DOHH2 (cell line): ENCODE data around the gene KCNC4.

ENCODE experiments used
- H3F3A ChIP-seq: fragments of 200-600 bp; sonication (generic), shearing (Covaris generic); 2 replicates; pipeline ENCODE4 v1.6.0; 2016; ENCODE audit warnings: antibody characterized with exemption, mild to moderate bottlenecking; ENCODE audit not compliant: control insufficient read depth, insufficient read depth
- H3K27ac ChIP-seq: fragments of 200-600 bp; sonication (generic); 2 replicates; pipeline ENCODE4 v1.5.1; 2014; ENCODE audit warnings: low read depth, mild to moderate bottlenecking, low read length, moderate library complexity
- H3K27me3 ChIP-seq: fragments of 200-600 bp; sonication (generic); 2 replicates; pipeline ENCODE4 v1.6.1; 2014; ENCODE audit warnings: mild to moderate bottlenecking, low read length, mixed read lengths; ENCODE audit not compliant: control insufficient read depth
- H3K36me3 ChIP-seq: fragments of 200-600 bp; sonication (generic); 2 replicates; pipeline ENCODE4 v1.6.1; 2014; ENCODE audit warnings: mild to moderate bottlenecking, low read length, moderate library complexity, mixed read lengths; ENCODE audit not compliant: control insufficient read depth
- H3K4me1 ChIP-seq: fragments of 200-600 bp; sonication (generic); 2 replicates; pipeline ENCODE4 v1.6.1; 2014; ENCODE audit warnings: mild to moderate bottlenecking, low read length, mixed read lengths; ENCODE audit not compliant: control insufficient read depth
- H3K4me2 ChIP-seq: fragments of 200-600 bp; sonication (generic); 2 replicates; pipeline ENCODE4 v1.6.0; 2014; ENCODE audit warnings: mild to moderate bottlenecking, low read length, moderate library complexity
- H3K4me3 ChIP-seq: fragments of 200-600 bp; sonication (generic); 2 replicates; pipeline ENCODE4 v1.5.1; 2014; ENCODE audit warnings: mild to moderate bottlenecking, low read length, mixed read lengths
- H3K79me2 ChIP-seq: fragments of 200-600 bp; sonication (generic); 2 replicates; pipeline ENCODE4 v1.6.1; 2014; ENCODE audit warnings: mild to moderate bottlenecking, low read length, mixed read lengths; ENCODE audit not compliant: control insufficient read depth
- H3K9me2 ChIP-seq: fragments of 200-600 bp; sonication (generic); replicated peaks from 2 replicates; pipeline ENCODE4 v1.6.1; 2014; ENCODE audit warnings: mild to moderate bottlenecking, low read length, mixed read lengths; ENCODE audit not compliant: control insufficient read depth
- H3K9me3 ChIP-seq: fragments of 200-600 bp; sonication (generic); 2 replicates; pipeline ENCODE4 v1.6.1; 2014; ENCODE audit warnings: antibody characterized with exemption, low read length, mixed read lengths; ENCODE audit not compliant: control insufficient read depth, insufficient read depth
- H4K20me1 ChIP-seq: fragments of 200-600 bp; sonication (generic); 2 replicates; pipeline ENCODE4 v1.6.0; 2014; ENCODE audit warnings: low read depth, mild to moderate bottlenecking, antibody characterized with exemption, low read length, moderate library complexity; ENCODE audit not compliant: control insufficient read depth, insufficient read depth
- CTCF ChIP-seq: fragments of 200-600 bp; sonication (generic); IDR thresholded peaks from one replicate; pipeline ENCODE4 v1.5.1; 2014; ENCODE audit warnings: antibody characterized with exemption, mild to moderate bottlenecking, low read depth, low read length; ENCODE audit not compliant: poor library complexity, severe bottlenecking
- EZH2phosphoT487 ChIP-seq: fragments of 200-600 bp; sonication (generic); IDR thresholded peaks from 2 replicates; pipeline ENCODE4 v1.6.1; 2017; ENCODE audit warnings: borderline replicate concordance, mild to moderate bottlenecking, antibody characterized with exemption, low read length, moderate library complexity, mixed read lengths

KCNC4 gene

GRCh38 chr1:110249256-110249655 is 39.1 kb downstream of the KCNC4 start:
- H3K4me3 ChIP-seq, result no peak overlapping the region
- H3K9me2 ChIP-seq, result no peaks in the 10 kb centered on the region
- H3K27me3 ChIP-seq, result no peaks in the 10 kb centered on the region
- no peaks in the 10 kb centered on the region for H4K20me1 ChIP-seq
- no peaks in the 10 kb centered on the region for H3K36me3 ChIP-seq
- peaks cover 9% of the 10 kb centered on the region for H3K4me1 ChIP-seq
- no peaks in the 10 kb centered on the region for H3K79me2 ChIP-seq
- H3K27ac ChIP-seq, result no peak overlapping the region
- no peak for TF ChIP-seq EZH2phosphoT487
- TF ChIP-seq CTCF, result no peak
- no peak overlapping the region for H3K4me2 ChIP-seq
- no peaks in the 10 kb centered on the region for H3F3A ChIP-seq
- H3K9me3 ChIP-seq, result no peaks in the 10 kb centered on the region

DNA sequence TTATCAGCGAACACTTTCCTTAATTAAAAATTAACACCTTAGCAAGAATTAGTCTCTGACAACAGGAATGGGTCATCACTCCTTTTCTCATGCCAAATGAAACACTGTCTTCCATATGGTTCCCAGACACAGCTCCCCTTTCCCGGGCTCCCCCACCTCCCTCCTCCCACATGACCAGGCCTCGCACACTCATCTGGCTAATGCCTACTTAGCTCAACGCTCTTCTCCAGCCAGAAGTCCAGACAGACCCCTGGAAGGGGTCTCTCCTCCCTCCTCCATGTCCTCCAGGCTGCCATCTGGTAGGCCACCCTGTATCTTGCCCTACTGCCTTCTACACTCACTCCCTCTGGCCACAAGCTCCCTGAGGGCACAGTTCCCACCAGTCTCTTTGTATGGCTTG is 39.9 kb downstream of the KCNC4 start:
- Histone ChIP-seq H3F3A (no peaks in the 10 kb centered on the region), H3K9me2 (no peaks in the 10 kb centered on the region), H3K4me2 (no peak overlapping the region), H3K27ac (no peak overlapping the region), H3K4me1 (peaks cover 1% of the 10 kb centered on the region), H3K79me2 (no peaks in the 10 kb centered on the region), H3K4me3 (no peak overlapping the region), H3K9me3 (no peaks in the 10 kb centered on the region), H3K36me3 (no peaks in the 10 kb centered on the region), H3K27me3 (no peaks in the 10 kb centered on the region), H4K20me1 (no peaks in the 10 kb centered on the region)
- TF ChIP-seq EZH2phosphoT487, result no peak

DNA sequence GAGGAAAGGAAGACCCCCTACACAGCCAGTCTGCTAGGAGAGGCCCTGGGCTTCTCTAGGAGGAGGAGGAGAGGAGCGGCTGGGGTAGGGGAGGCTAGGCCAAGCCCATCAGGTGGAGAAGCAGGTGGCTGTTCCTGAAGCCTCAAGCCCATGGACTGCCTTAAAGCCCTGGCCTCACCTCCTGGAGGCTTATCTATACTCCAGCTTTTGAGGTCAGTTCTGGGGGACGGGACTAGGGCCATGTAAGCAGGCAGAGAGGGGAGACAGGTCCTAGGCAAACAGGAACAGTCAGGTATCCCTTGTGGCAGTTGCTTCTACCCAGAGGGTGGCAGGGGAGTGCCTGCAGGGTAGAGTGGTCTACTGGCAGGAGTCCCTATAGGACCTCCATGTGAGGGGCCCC is 40.6 kb downstream of the KCNC4 start:
- no peak for TF ChIP-seq EZH2phosphoT487
- no peak for TF ChIP-seq CTCF
- H3K79me2 ChIP-seq, result no peaks in the 10 kb centered on the region
- H3K4me3 ChIP-seq, result no peak overlapping the region
- H3K36me3 ChIP-seq, result no peaks in the 10 kb centered on the region
- H3K4me2 ChIP-seq, result no peak overlapping the region
- H4K20me1 ChIP-seq, result no peaks in the 10 kb centered on the region
- no peaks in the 10 kb centered on the region for H3K27me3 ChIP-seq
- no peaks in the 10 kb centered on the region for H3K4me1 ChIP-seq
- H3K9me3 ChIP-seq, result no peaks in the 10 kb centered on the region
- H3K9me2 ChIP-seq, result no peaks in the 10 kb centered on the region
- no peaks in the 10 kb centered on the region for H3F3A ChIP-seq
- no peak overlapping the region for H3K27ac ChIP-seq

DNA sequence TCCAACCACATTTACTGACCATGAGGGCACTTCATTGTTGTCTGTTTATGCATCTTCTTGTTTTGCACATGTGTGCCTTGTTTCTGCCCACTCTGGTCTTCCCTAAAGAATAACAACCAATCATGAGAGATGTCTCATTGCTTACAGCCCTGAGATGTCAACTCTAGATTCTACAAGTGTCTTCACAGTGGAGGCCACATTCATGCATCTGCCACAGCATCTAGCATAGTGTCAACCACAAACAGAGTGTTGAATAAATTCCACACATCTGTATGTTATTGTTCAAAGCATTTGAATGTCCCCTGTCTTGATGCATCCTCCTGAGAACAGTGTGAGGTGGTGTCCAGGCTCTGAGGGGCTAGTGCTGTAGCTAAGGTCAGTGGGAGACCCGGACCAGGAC is 43.1 kb downstream of the KCNC4 start:
- H3F3A ChIP-seq, result no peaks in the 10 kb centered on the region
- TF ChIP-seq EZH2phosphoT487, result no peak
- no peak for TF ChIP-seq CTCF
- H3K36me3 ChIP-seq, result no peaks in the 10 kb centered on the region
- H3K4me3 ChIP-seq, result no peak overlapping the region
- H3K4me2 ChIP-seq, result no peak overlapping the region
- no peaks in the 10 kb centered on the region for H3K4me1 ChIP-seq
- no peak overlapping the region for H3K27ac ChIP-seq
- no peaks in the 10 kb centered on the region for H3K79me2 ChIP-seq
- no peaks in the 10 kb centered on the region for H4K20me1 ChIP-seq
- no peaks in the 10 kb centered on the region for H3K27me3 ChIP-seq
- no peaks in the 10 kb centered on the region for H3K9me2 ChIP-seq
- no peaks in the 10 kb centered on the region for H3K9me3 ChIP-seq
